ENCODE measurements around the gene GJC2. TPM values are rescaled to one million over a fixed set of nuclear protein-coding genes. Genes with fewer than 3 reads are reported as not detected.

Gene GJC2
- total RNA-seq, 1 donor from 2014 or later = 2.1 TPM

- no peak for TF ChIP-seq CTCF (IDR thresholded peaks at IDR 0.05; ENCODE audit: unreplicated experiment)
- Mint-ChIP-seq H3K27me3 (no peaks in the 10 kb centered on the region), H3K27ac (no peak overlapping the region), H3K4me1 (ENCODE audit: low read depth) (peaks cover 5% of the 10 kb centered on the region), H3K4me3 (ENCODE audit: low read depth) (no peak overlapping the region), H3K9me3 (ENCODE audit: low read depth) (no peaks in the 10 kb centered on the region), H3K36me3 (ENCODE audit: insufficient read depth) (no peaks in the 10 kb centered on the region)
- DNase-seq (ENCODE audit: low spot score, unreplicated experiment) = no peak
Observed at GRCh38 chr1:228161362-228161761, 11.6 kb downstream of the GJC2 start.

- no peak for DNase-seq (ENCODE audit: low spot score, unreplicated experiment)
- Mint-ChIP-seq H3K9me3 (ENCODE audit: low read depth) (no peaks in the 10 kb centered on the region), H3K27ac (no peak overlapping the region), H3K4me3 (ENCODE audit: low read depth) (no peak overlapping the region), H3K27me3 (no peaks in the 10 kb centered on the region), H3K36me3 (ENCODE audit: insufficient read depth) (no peaks in the 10 kb centered on the region), H3K4me1 (ENCODE audit: low read depth) (peaks cover 8% of the 10 kb centered on the region)
- TF ChIP-seq CTCF (IDR thresholded peaks at IDR 0.05; ENCODE audit: unreplicated experiment) = no peak
Observed at GRCh38 chr1:228161866-228162265, 12.1 kb downstream of the GJC2 start.

GRCh38 chr1:228162286-228163006 is 12.7 kb downstream of the GJC2 start:
- Mint-ChIP-seq H3K27ac (peak overlapping the region; percentile 59), H3K36me3 (ENCODE audit: insufficient read depth) (no peaks in the 10 kb centered on the region), H3K4me3 (ENCODE audit: low read depth) (no peak overlapping the region), H3K27me3 (no peaks in the 10 kb centered on the region), H3K9me3 (ENCODE audit: low read depth) (no peaks in the 10 kb centered on the region), H3K4me1 (ENCODE audit: low read depth) (peaks cover 9% of the 10 kb centered on the region)
- TF ChIP-seq CTCF (IDR thresholded peaks at IDR 0.05; ENCODE audit: unreplicated experiment) = no peak
- DNase-seq (ENCODE audit: low spot score, unreplicated experiment) = no peak

DNA sequence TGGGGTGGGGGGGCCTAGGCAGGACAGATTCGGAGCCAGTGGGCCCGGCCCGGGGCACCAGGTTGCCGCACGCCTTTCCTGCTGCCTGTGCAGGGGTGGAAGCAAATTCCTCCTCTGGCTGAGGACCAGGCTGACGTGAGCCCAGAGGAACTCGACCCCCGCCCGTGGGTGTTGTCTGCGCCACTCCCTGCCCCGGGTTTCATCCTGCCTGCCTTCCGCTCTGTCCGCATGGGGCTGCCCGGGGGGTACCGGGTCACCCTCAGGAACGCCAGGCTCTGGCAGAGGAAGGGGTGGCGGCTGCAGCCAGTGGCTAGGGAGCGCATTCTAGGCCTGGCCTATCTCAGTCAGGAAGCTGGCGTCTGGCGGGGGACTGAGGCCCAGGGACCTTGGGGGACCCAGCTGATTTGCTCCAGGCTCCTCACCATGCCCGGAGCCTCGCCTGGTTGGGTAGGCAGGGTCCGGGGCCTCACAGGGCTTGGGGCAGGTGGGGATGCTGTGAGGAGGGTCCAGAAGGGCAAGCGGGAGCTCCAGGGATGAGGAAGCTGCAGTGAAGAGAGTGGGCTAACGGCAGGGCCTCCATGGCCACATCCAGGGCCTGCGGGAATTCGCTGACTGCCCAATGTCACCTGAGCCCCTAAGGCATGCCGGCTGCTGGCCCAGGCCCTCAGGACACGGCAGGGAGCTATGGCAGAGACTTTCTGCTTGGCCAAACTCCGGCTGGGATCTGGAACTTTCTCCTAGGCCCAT is 13.4 kb downstream of the GJC2 start:
- H3K27me3 Mint-ChIP-seq = no peaks in the 10 kb centered on the region
- DNase-seq (ENCODE audit: low spot score, unreplicated experiment) = no peak
- TF ChIP-seq CTCF (IDR thresholded peaks at IDR 0.05; ENCODE audit: unreplicated experiment) = no peak
- H3K36me3 Mint-ChIP-seq (ENCODE audit: insufficient read depth) = no peaks in the 10 kb centered on the region
- H3K27ac Mint-ChIP-seq = peak overlapping the region; percentile 59
- H3K4me1 Mint-ChIP-seq (ENCODE audit: low read depth) = peaks cover 9% of the 10 kb centered on the region
- no peak overlapping the region for H3K4me3 Mint-ChIP-seq (ENCODE audit: low read depth)
- no peaks in the 10 kb centered on the region for H3K9me3 Mint-ChIP-seq (ENCODE audit: low read depth)

DNA sequence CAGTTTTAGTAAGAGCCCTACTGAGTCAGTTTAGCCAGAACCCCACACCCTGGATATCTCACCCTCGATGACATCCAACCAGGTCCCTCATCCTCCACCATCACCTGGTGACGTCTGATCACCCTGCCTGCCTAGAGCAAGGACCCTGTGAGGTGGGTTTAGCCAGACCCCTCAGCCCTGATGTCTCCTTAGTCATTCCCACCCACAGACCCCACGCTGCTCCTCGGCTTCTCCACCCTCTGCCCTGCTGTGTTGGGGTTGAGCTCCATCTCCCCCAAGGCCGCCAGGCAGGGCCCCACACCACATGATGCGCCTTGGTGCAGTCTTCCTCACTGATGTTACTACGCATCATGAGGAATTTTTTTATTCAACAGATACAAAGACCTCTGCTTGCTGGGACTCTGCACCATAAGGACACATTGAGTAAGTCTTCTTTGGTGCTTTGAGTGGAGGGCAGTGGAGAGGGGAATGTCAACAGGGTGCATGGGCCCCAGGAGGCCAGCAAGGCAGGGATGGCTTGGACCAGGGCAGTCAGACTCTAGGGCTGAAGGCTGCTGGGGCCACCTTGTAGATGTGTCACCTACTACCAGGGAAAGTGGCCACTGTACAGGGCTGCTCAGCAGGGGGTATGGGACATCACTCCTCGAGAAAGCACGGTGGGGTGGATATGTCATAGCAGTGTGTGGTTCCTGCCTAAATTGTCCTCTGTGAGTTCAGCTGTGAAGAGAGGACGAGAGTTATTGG is 14.2 kb downstream of the GJC2 start:
- Mint-ChIP-seq H3K9me3 (ENCODE audit: low read depth) (no peaks in the 10 kb centered on the region), H3K4me3 (ENCODE audit: low read depth) (peak overlapping the region; percentile 62), H3K36me3 (ENCODE audit: insufficient read depth) (no peaks in the 10 kb centered on the region), H3K27ac (peak overlapping the region; percentile 84), H3K4me1 (ENCODE audit: low read depth) (peaks cover 9% of the 10 kb centered on the region), H3K27me3 (no peaks in the 10 kb centered on the region)
- DNase-seq (ENCODE audit: low spot score, unreplicated experiment) = no peak
- TF ChIP-seq CTCF (IDR thresholded peaks at IDR 0.05; ENCODE audit: unreplicated experiment) = no peak
